WTC11 (cell line): ENCODE data around the gene APOBEC3B. TPM values are rescaled to one million over a fixed set of nuclear protein-coding genes. Genes with fewer than 3 reads are reported as not detected.

Experiments used
- ATAC-seq: fragments of 200-7000 bp; cut with Tn5 transposase; 2 replicates; pipeline ENCODE4 v1.10.0; 2021; ENCODE audit warnings: mild to moderate bottlenecking, moderate library complexity
- CTCF ChIA-PET: fragments of 300-600 bp; sonication (Branson Sonifier 250); formaldehyde crosslinking; loops from one replicate; lab custom pipeline; 2021; ENCODE audit warnings: antibody characterized with exemption; lab: Charles Lee
- POLR2A ChIA-PET: fragments of 350-600 bp; sonication (Branson Sonifier 250); formaldehyde crosslinking; loops from one replicate; lab custom pipeline; 2021; ENCODE audit warnings: antibody characterized with exemption; lab: Charles Lee
- DNase-seq: peaks from one replicate; pipeline ENCODE4 v3.0.0; 2021; ENCODE audit warnings: low spot score
- H3K27ac Mint-ChIP-seq: 2 replicates; pipeline ENCODE4 v1.8.0; 2021; ENCODE audit warnings: mixed read lengths
- H3K27me3 Mint-ChIP-seq: 2 replicates; pipeline ENCODE4 v1.8.0; 2021; ENCODE audit warnings: low read depth, mild to moderate bottlenecking, moderate library complexity, mixed read lengths
- H3K36me3 Mint-ChIP-seq: 2 replicates; pipeline ENCODE4 v1.8.0; 2021; ENCODE audit warnings: mixed read lengths
- H3K4me1 Mint-ChIP-seq: 2 replicates; pipeline ENCODE4 v1.8.0; 2022; ENCODE audit warnings: mixed read lengths
- H3K4me3 Mint-ChIP-seq: 2 replicates; pipeline ENCODE4 v1.8.0; 2021; ENCODE audit warnings: mild to moderate bottlenecking, moderate library complexity, mixed read lengths
- H3K9me3 Mint-ChIP-seq: 2 replicates; pipeline ENCODE4 v1.8.0; 2021; ENCODE audit warnings: mixed read lengths
- ATF3 ChIP-seq: sonication (generic); formaldehyde crosslinking; conservative IDR thresholded peaks from 2 replicates; pipeline ENCODE4 v1.8.1; 2022; ENCODE audit warnings: mild to moderate bottlenecking, missing genetic modification reagents
- ATF6 ChIP-seq: sonication (generic); formaldehyde crosslinking; IDR thresholded peaks from 2 replicates; pipeline ENCODE4 v1.8.1; 2023; ENCODE audit warnings: mild to moderate bottlenecking, missing genetic modification reagents
- CBFB ChIP-seq: sonication (generic); formaldehyde crosslinking; IDR thresholded peaks from 2 replicates; pipeline ENCODE4 v1.8.1; 2022; ENCODE audit warnings: mild to moderate bottlenecking, low read depth, missing genetic modification reagents
- CREM ChIP-seq: sonication (generic); formaldehyde crosslinking; IDR thresholded peaks from 2 replicates; pipeline ENCODE4 v1.8.1; 2022; ENCODE audit warnings: mild to moderate bottlenecking, missing genetic modification reagents, moderate library complexity
- E2F1 ChIP-seq: sonication (generic); formaldehyde crosslinking; IDR thresholded peaks from 2 replicates; pipeline ENCODE4 v1.8.0; 2022; ENCODE audit warnings: mild to moderate bottlenecking, missing genetic modification reagents
- E2F4 ChIP-seq: sonication (generic); formaldehyde crosslinking; IDR thresholded peaks from 2 replicates; pipeline ENCODE4 v1.8.1; 2022; ENCODE audit warnings: low read depth, mild to moderate bottlenecking, moderate library complexity, missing genetic modification reagents, borderline replicate concordance
- ELF4 ChIP-seq: sonication (generic); formaldehyde crosslinking; IDR thresholded peaks from 2 replicates; pipeline ENCODE4 v1.8.1; 2022; ENCODE audit warnings: low read depth, mild to moderate bottlenecking, moderate library complexity, missing genetic modification reagents
- ERG ChIP-seq: fragments of 250-450 bp; sonication (Bioruptor Pico); IDR thresholded peaks from 2 replicates; pipeline ENCODE4 v1.8.0; 2021; ENCODE audit warnings: mild to moderate bottlenecking
- FOXP4 ChIP-seq: sonication (generic); formaldehyde crosslinking; IDR thresholded peaks from 2 replicates; pipeline ENCODE4 v1.8.0; 2022; ENCODE audit warnings: mild to moderate bottlenecking, missing genetic modification reagents
- IRF1 ChIP-seq: sonication (generic); formaldehyde crosslinking; IDR thresholded peaks from 2 replicates; pipeline ENCODE4 v1.8.0; 2023; ENCODE audit warnings: missing genetic modification reagents
- KAT7 ChIP-seq: sonication (generic); formaldehyde crosslinking; IDR thresholded peaks from 2 replicates; pipeline ENCODE4 v1.8.1; 2023; ENCODE audit warnings: missing genetic modification reagents, mild to moderate bottlenecking, borderline replicate concordance
- MLX ChIP-seq: sonication (generic); formaldehyde crosslinking; IDR thresholded peaks from 2 replicates; pipeline ENCODE4 v1.8.1; 2023; ENCODE audit warnings: mild to moderate bottlenecking, missing genetic modification reagents, moderate library complexity
- MXD4 ChIP-seq: fragments of 250-450 bp; sonication (Bioruptor Pico); IDR thresholded peaks from 2 replicates; pipeline ENCODE4 v1.8.0; 2021; ENCODE audit warnings: mild to moderate bottlenecking, moderate library complexity, borderline replicate concordance
- NFE2L1 ChIP-seq: sonication (generic); formaldehyde crosslinking; IDR thresholded peaks from 2 replicates; pipeline ENCODE4 v1.8.1; 2023; ENCODE audit warnings: missing genetic modification reagents
- NR2C2 ChIP-seq: sonication (generic); formaldehyde crosslinking; IDR thresholded peaks from 2 replicates; pipeline ENCODE4 v1.8.0; 2022; ENCODE audit warnings: mild to moderate bottlenecking, missing genetic modification reagents
- PRRX2 ChIP-seq: fragments of 250-450 bp; sonication (Bioruptor Pico); IDR thresholded peaks from 2 replicates; pipeline ENCODE4 v1.8.0; 2021; ENCODE audit warnings: mild to moderate bottlenecking
- RELA ChIP-seq: sonication (generic); formaldehyde crosslinking; IDR thresholded peaks from 2 replicates; pipeline ENCODE4 v1.8.1; 2022; ENCODE audit warnings: missing genetic modification reagents, mild to moderate bottlenecking, borderline replicate concordance
- SMAD3 ChIP-seq: sonication (generic); formaldehyde crosslinking; IDR thresholded peaks from 2 replicates; pipeline ENCODE4 v1.8.0; 2022; ENCODE audit warnings: missing genetic modification reagents, mild to moderate bottlenecking, borderline replicate concordance
- TCF7 ChIP-seq: sonication (generic); formaldehyde crosslinking; IDR thresholded peaks from 2 replicates; pipeline ENCODE4 v1.8.0; 2022; ENCODE audit warnings: mild to moderate bottlenecking, low read depth, missing genetic modification reagents, moderate library complexity
- ZNF219 ChIP-seq: sonication (generic); formaldehyde crosslinking; IDR thresholded peaks from 2 replicates; pipeline ENCODE4 v1.8.0; 2023; ENCODE audit warnings: missing genetic modification reagents, mild to moderate bottlenecking, borderline replicate concordance
- ZNF263 ChIP-seq: sonication (generic); formaldehyde crosslinking; IDR thresholded peaks from 2 replicates; pipeline ENCODE4 v1.8.1; 2022; ENCODE audit warnings: low read depth, mild to moderate bottlenecking, moderate library complexity, missing genetic modification reagents
- total RNA-seq: library from RNA; stranded (reverse); gene quantifications from 3 replicates; pipeline ENCODE4 v1.2.3, GENCODE V29; 2021

The APOBEC3B gene
- total RNA-seq, 1 experiment from 2014 or later: 4.0 TPM

- DNase-seq: no peak
- peaks cover 6% of the 10 kb centered on the region; the same call in 1 of the 2 replicates for H3K4me1 Mint-ChIP-seq
- TF ChIP-seq ATF3 (CRISPR knock-in tag) (no peak), IRF1 (CRISPR knock-in tag) (no peak), RELA (no peak), ZNF219 (CRISPR knock-in tag) (no peak), CREM (CRISPR knock-in tag) (no peak), MXD4 (CRISPR knock-in tag) (no peak), NR2C2 (CRISPR knock-in tag) (no peak)
- H3K27ac Mint-ChIP-seq: no peak overlapping the region
- ChIA-PET CTCF (interaction anchor here (1.5 to 1.8 kb wide), 2 partner anchors 65 to 68 kb away, joined by 4 to 6 read pairs; no protein-coding TSS in a partner anchor), POLR2A (no interaction called here)
- no peak for ATAC-seq
- no peaks in the 10 kb centered on the region for H3K9me3 Mint-ChIP-seq
- H3K27me3 Mint-ChIP-seq: peaks cover 5% of the 10 kb centered on the region; the same call in 1 of the 2 replicates
- H3K4me3 Mint-ChIP-seq: no peak overlapping the region
- no peaks in the 10 kb centered on the region for H3K36me3 Mint-ChIP-seq
These were observed 43.9 kb upstream of the APOBEC3B start for GRCh38 chr22:38938221-38938620.

- Mint-ChIP-seq H3K4me3 (no peak overlapping the region), H3K36me3 (no peaks in the 10 kb centered on the region), H3K4me1 (peaks cover 10% of the 10 kb centered on the region; the same call in 1 of the 2 replicates), H3K27me3 (peaks cover 5% of the 10 kb centered on the region; the same call in 1 of the 2 replicates), H3K27ac (0 out of 2 replicates have a peak overlapping the region, but pooled peaks have one; percentile 14), H3K9me3 (no peaks in the 10 kb centered on the region)
- TF ChIP-seq ELF4 (CRISPR knock-in tag) (no peak), ATF6 (CRISPR knock-in tag) (no peak), NFE2L1 (no peak), ERG (no peak), E2F4 (no peak), CBFB (CRISPR knock-in tag) (no peak), FOXP4 (no peak), SMAD3 (CRISPR knock-in tag) (no peak), PRRX2 (CRISPR knock-in tag) (no peak), E2F1 (CRISPR knock-in tag) (no peak), TCF7 (CRISPR knock-in tag) (no peak), MLX (CRISPR knock-in tag) (no peak), KAT7 (CRISPR knock-in tag) (no peak), ZNF263 (CRISPR knock-in tag) (no peak)
- ChIA-PET CTCF (interaction anchor here (0.6 to 1.8 kb wide), 4 partner anchors 11 to 70 kb away, joined by 3 to 6 read pairs (median 4); no protein-coding TSS in a partner anchor), POLR2A (no interaction called here)
- ATAC-seq (no peak; the same call in 1 of the 2 replicates), DNase-seq (no peak)
These were observed 43.2 kb upstream of the APOBEC3B start for GRCh38 chr22:38938925-38939324.
